Adrenal gland (tissue), 5 donors: ENCODE results near the gene IGSF9.

ENCODE experiments used
- POLR2A ChIP-seq, 2 donors: fragments of 450-650 bp; IDR thresholded peaks; one replicate each; pipeline ENCODE4 v1.6.1; 2017; ENCODE audit warnings: antibody characterized with exemption in 2 of 2, mild to moderate bottlenecking in 2 of 2, moderate library complexity in 1 of 2
- TF ChIP-seq, protein P1 (sequence below), 6 experiments: fragments of 450-650 bp in 4 of 6; fragments of 200-600 bp in 2 of 6; sonication (generic) in 1 of 6; IDR thresholded peaks; 1 replicate in 5 of 6; 2 replicates in 1 of 6; pipeline versions ENCODE4 v1.5.1 to v1.8.0; 2016 to 2021; ENCODE audit warnings: antibody characterized with exemption in 6 of 6, mild to moderate bottlenecking in 2 of 6, moderate library complexity in 1 of 6
- donor health status: DM: no; HTN: no; CAD: no.

DNA sequence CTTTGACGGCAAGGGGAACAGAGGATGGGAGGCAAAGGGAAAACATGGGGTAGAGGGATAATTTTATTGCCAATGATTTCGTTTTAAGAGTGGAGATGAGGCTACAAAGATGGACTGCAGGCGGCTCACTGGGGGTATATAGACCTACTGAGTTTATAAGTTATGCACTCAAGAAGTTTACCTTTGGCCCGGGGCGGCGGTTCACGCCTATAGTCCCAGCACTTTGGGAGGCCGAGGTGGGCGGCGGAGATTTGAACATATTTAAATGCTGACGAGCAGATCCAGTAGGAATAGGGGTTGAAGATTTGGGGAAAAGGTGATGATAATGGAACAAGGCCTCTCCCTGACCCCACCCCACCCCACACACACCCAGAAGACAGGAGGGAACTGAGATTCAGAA lies 16.8 kb upstream of the IGSF9 start:
- no peak for TF ChIP-seq POLR2A (IDR thresholded peaks at IDR 0.05)
- TF ChIP-seq, protein P1, sequence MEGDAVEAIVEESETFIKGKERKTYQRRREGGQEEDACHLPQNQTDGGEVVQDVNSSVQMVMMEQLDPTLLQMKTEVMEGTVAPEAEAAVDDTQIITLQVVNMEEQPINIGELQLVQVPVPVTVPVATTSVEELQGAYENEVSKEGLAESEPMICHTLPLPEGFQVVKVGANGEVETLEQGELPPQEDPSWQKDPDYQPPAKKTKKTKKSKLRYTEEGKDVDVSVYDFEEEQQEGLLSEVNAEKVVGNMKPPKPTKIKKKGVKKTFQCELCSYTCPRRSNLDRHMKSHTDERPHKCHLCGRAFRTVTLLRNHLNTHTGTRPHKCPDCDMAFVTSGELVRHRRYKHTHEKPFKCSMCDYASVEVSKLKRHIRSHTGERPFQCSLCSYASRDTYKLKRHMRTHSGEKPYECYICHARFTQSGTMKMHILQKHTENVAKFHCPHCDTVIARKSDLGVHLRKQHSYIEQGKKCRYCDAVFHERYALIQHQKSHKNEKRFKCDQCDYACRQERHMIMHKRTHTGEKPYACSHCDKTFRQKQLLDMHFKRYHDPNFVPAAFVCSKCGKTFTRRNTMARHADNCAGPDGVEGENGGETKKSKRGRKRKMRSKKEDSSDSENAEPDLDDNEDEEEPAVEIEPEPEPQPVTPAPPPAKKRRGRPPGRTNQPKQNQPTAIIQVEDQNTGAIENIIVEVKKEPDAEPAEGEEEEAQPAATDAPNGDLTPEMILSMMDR (IDR thresholded peaks at IDR 0.05), result no peak
